ENCODE results near the gene COMT. TPM values are rescaled to one million over a fixed set of nuclear protein-coding genes. Genes with fewer than 3 reads are reported as not detected.

The COMT gene
- total and polyA plus RNA-seq, 4 donors = 75.3 to 430 (median 146) TPM

DNA sequence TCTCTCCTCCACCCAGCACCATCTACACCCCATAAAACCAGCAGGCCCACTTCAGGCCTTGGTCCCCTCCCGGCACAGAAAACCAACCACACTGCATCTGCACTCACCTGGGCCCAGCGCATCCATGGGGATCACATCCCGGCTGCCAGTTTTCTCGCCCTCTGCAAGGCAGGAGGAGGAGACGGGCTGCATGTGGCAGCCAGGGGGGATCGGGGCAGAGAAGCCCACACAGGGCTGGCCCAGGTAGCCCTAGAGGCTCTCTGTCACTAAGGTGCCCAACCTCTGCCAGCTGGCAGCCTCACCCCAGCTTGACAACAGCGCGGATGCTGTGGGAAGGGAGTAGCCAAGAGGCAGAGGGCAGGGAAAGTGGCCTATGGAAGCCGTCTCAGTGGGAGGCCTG lies 30.7 kb downstream of the COMT start:
- Histone ChIP-seq H3K27me3 (ENCODE audit: control insufficient read depth in 4 of 4, insufficient read depth in 4 of 4, low read length in 3 of 4) (no peaks in the 10 kb centered on the region), H3K27ac (ENCODE audit: low read depth in 1 of 2, low read length in 2 of 2) (peak overlapping the region; percentile 85 to 91), H3K4me1 (ENCODE audit: control insufficient read depth in 4 of 4, insufficient read depth in 4 of 4, low read length in 3 of 4) (peaks cover 23 to 51% (median 41%) of the 10 kb centered on the region in 4 donors), H3K9ac (ENCODE audit: low read depth in 1 of 2, low read length in 2 of 2) (peak overlapping the region in 1 of 2 donors; percentile 24), H3K36me3 (ENCODE audit: control insufficient read depth in 4 of 4, insufficient read depth in 3 of 4, low read depth in 1 of 4, low read length in 3 of 4) (peaks cover 0 to 8% (median 2%) of the 10 kb centered on the region in 4 donors), H3K9me3 (ENCODE audit: control insufficient read depth in 4 of 4, low read length in 3 of 4) (no peaks in the 10 kb centered on the region), H3K4me3 (ENCODE audit: low read depth in 1 of 3, low read length in 3 of 3) (no peak overlapping the region)
- TF ChIP-seq, protein P1, sequence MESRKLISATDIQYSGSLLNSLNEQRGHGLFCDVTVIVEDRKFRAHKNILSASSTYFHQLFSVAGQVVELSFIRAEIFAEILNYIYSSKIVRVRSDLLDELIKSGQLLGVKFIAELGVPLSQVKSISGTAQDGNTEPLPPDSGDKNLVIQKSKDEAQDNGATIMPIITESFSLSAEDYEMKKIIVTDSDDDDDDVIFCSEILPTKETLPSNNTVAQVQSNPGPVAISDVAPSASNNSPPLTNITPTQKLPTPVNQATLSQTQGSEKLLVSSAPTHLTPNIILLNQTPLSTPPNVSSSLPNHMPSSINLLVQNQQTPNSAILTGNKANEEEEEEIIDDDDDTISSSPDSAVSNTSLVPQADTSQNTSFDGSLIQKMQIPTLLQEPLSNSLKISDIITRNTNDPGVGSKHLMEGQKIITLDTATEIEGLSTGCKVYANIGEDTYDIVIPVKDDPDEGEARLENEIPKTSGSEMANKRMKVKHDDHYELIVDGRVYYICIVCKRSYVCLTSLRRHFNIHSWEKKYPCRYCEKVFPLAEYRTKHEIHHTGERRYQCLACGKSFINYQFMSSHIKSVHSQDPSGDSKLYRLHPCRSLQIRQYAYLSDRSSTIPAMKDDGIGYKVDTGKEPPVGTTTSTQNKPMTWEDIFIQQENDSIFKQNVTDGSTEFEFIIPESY (IDR thresholded peaks at IDR 0.05) = no peak
- TF ChIP-seq NR2F2 (IDR thresholded peaks at IDR 0.05) (no peak), EGR1 (IDR thresholded peaks at IDR 0.05; ENCODE audit: low read depth in 2 of 2) (no peak), GABPA (IDR thresholded peaks at IDR 0.05 in 1 of 2, conservative IDR thresholded peaks at IDR 0.05 in 1 of 2) (no peak), RXRA (IDR thresholded peaks at IDR 0.05) (no peak), RAD21 (IDR thresholded peaks at IDR 0.05) (no peak), FOXA2 (IDR thresholded peaks at IDR 0.05) (no peak), YY1 (IDR thresholded peaks at IDR 0.05) (no peak), TAF1 (conservative IDR thresholded peaks at IDR 0.05) (no peak), FOXA1 (IDR thresholded peaks at IDR 0.05) (no peak), JUND (IDR thresholded peaks at IDR 0.05) (no peak), SP1 (IDR thresholded peaks at IDR 0.05) (no peak)
- TF ChIP-seq, protein P2, sequence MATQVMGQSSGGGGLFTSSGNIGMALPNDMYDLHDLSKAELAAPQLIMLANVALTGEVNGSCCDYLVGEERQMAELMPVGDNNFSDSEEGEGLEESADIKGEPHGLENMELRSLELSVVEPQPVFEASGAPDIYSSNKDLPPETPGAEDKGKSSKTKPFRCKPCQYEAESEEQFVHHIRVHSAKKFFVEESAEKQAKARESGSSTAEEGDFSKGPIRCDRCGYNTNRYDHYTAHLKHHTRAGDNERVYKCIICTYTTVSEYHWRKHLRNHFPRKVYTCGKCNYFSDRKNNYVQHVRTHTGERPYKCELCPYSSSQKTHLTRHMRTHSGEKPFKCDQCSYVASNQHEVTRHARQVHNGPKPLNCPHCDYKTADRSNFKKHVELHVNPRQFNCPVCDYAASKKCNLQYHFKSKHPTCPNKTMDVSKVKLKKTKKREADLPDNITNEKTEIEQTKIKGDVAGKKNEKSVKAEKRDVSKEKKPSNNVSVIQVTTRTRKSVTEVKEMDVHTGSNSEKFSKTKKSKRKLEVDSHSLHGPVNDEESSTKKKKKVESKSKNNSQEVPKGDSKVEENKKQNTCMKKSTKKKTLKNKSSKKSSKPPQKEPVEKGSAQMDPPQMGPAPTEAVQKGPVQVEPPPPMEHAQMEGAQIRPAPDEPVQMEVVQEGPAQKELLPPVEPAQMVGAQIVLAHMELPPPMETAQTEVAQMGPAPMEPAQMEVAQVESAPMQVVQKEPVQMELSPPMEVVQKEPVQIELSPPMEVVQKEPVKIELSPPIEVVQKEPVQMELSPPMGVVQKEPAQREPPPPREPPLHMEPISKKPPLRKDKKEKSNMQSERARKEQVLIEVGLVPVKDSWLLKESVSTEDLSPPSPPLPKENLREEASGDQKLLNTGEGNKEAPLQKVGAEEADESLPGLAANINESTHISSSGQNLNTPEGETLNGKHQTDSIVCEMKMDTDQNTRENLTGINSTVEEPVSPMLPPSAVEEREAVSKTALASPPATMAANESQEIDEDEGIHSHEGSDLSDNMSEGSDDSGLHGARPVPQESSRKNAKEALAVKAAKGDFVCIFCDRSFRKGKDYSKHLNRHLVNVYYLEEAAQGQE (IDR thresholded peaks at IDR 0.05) = no peak
- TF ChIP-seq, protein P3, sequence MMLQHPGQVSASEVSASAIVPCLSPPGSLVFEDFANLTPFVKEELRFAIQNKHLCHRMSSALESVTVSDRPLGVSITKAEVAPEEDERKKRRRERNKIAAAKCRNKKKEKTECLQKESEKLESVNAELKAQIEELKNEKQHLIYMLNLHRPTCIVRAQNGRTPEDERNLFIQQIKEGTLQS (IDR thresholded peaks at IDR 0.05) = no peak
- TF ChIP-seq, protein P4, sequence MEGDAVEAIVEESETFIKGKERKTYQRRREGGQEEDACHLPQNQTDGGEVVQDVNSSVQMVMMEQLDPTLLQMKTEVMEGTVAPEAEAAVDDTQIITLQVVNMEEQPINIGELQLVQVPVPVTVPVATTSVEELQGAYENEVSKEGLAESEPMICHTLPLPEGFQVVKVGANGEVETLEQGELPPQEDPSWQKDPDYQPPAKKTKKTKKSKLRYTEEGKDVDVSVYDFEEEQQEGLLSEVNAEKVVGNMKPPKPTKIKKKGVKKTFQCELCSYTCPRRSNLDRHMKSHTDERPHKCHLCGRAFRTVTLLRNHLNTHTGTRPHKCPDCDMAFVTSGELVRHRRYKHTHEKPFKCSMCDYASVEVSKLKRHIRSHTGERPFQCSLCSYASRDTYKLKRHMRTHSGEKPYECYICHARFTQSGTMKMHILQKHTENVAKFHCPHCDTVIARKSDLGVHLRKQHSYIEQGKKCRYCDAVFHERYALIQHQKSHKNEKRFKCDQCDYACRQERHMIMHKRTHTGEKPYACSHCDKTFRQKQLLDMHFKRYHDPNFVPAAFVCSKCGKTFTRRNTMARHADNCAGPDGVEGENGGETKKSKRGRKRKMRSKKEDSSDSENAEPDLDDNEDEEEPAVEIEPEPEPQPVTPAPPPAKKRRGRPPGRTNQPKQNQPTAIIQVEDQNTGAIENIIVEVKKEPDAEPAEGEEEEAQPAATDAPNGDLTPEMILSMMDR (IDR thresholded peaks at IDR 0.05; ENCODE audit: low read depth, low read length, missing input control) = no peak
- TF ChIP-seq, protein P5, sequence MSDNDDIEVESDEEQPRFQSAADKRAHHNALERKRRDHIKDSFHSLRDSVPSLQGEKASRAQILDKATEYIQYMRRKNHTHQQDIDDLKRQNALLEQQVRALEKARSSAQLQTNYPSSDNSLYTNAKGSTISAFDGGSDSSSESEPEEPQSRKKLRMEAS (IDR thresholded peaks at IDR 0.05) = no peak
- DNase-seq (ENCODE audit: low spot score) = no peak
- 78% methylated on average over 9 of the region's 9 CpGs for WGBS

Data from liver (tissue), 9 donors.